Islet of Langerhans (tissue), 1 donor: ENCODE results near the gene TRAF3.
"Not testable (repeated sequence)": the region's sequence is repeated elsewhere in the genome, so short reads cannot be mapped to it uniquely, and the experiment has no call there.

ENCODE experiments used
- FAIRE-seq: peaks from one replicate; lab custom pipeline; 2011; peaks lifted over from hg19 to GRCh38; lab: Jason Lieb, UNC

Gene TRAF3

DNA sequence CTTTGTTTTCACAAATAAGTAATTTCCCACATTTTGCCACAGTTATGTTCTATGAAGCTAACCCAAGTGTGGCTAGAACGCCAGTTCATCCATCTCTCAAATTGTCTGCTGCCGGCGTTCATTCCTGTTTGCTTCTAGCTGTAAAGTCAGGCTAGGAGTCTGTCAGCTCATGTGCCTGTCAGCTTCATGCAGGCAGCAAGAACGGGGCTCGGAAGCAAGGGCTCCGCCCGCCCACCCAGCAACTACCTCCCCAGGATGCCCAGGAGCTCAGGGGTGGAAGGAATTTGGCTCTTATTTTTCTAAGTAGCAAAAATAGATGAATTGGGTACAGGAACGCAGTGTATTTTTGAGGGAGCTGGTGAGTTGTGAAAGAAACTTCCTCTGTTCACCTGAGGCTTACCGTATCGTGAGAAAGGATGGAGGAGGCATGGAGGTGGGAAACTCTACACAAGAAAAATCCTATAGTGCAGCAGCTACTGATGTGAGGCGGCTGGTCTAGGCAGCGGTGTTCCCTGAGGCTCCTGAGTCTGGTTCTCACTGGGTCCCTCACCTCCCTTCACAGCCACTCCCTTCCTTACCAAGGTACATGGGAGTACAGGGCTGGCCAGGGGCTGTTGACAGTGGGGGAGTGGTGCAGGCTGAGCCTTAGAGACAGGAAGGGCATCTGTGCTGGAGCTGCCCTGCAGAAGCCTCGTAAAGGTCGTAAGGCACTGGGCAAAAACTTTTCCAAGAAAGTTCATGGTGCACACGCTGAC, 90.8 kb downstream of the TRAF3 start:
- no peak for FAIRE-seq

DNA sequence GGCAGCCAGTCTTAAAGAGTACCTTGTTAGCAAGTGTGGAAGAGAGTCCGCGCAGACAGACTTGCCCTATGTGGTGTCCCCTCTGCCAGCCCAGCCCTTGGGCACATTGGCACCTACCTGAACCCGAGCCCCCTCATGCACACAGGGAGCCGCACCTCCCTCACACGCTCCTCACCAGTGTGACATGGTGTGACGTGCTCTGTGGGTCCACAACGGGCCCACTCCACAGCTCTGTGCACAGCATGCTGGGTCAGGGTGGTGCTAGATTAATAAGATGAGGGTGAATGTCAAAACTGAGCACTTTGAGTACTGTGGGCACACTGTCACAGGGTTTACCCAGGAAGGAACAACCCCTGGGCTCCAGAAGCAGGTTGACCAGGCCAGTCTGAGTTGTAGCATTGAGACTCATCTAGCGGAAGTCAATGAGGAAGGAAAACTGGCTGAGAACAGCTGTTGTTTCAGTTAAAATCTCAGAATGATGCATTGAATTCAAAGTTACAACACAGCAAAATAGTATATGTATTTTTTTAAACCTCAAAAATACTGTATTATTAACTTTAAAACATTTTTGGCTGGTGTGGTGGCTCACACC, 91.8 kb downstream of the TRAF3 start:
- no peak for FAIRE-seq

DNA sequence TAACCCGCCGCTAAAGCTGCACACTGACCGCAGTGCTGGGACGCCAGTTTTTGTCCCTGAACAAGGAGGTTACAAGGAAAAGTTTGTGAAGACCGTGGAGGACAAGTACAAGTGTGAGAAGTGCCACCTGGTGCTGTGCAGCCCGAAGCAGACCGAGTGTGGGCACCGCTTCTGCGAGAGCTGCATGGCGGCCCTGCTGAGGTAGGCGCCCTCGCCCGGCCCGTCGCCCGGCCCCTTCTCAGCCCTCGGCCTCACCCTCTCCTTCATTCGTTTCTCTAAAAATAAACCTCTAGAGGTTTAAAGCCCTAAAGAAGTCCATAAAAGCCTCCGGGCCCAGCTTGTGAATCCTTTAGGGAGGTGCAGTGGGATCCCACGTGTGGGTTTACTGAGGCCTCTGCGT, 93.0 kb downstream of the TRAF3 start:
- FAIRE-seq: no peak

DNA sequence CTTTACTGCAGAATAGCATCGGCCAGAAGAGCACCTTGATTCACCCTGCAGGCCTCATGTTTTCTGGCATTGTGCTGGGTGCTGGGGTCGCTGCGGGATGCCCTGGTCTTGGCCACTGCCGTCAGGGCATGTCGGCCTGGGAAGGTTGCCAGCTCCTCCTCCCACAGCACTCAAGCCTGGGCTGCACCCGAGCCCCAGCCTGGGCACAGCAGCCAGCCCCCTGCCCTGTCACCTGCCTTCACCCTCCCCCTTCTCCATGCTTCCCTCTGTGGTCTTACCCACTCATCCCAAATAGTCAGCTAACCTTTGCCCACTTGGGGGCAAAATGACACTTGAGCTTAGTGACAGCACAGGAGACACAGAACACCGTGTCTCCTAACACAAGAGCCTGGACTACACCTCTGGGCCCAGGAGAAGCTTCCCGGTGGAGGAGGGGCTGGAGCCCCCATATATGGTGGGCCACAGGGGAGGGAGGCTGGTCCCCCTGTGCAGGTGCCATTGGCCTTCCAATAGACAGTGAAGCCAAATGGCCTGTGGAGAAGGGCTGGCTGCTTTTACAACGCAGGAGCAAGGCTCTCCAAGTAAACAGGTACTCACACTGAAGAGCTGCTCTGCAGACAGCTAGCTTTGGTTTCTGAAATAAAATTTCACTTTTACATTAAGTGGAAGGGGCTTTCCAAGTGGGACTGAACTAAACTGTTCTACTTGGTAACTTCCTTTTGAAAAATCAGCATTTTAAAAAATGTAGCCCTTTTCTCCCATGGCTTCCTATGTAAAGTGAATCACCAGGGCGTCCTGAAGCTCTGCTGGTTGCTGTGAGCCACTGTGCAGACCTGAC, 94.0 kb downstream of the TRAF3 start:
- no peak for FAIRE-seq

DNA sequence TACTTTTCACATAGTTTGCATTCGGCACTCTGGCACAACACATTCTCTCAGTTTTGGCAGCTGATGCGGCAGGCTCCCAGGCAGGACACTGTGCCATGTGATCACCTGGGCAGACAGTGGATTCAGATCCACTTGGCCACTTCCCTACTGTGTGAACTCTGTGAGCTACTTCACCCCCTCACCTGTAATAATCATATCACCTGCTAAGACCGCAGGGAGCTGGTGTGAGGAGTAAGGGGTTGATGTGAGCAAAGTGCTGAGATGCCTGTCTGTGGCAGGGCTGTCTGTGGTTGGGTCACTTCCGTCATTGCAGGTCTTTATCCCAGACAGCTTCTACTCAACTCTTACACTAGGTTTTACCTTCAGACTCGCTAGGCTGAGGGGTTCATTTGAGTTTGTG, 94.8 kb downstream of the TRAF3 start:
- no peak for FAIRE-seq

DNA sequence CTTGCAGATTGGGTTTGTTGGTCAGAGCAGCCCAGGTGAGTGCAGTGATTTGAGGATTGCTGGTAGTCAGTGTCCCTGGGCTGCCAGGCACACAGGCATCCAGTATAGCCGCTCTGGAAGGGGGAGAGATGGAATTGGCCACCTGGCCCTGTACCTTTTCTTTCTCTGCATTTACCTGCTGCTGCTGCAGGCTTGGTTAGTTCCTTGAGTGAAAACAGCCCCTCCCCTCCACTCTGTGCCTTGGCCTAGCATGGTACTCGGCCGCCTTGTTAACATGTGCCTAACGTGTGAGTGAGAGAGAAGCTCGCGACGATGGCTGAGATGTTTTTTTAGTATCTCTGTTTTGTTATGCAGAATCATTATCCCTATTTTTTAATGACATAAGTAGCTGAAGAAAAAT, 95.9 kb downstream of the TRAF3 start:
- FAIRE-seq: no peak

GRCh38 chr14:102873546-102874061, 96.4 kb downstream of the TRAF3 start:
- FAIRE-seq: no peak

GRCh38 chr14:102875652-102876051, 98.4 kb downstream of the TRAF3 start:
- no peak for FAIRE-seq

DNA sequence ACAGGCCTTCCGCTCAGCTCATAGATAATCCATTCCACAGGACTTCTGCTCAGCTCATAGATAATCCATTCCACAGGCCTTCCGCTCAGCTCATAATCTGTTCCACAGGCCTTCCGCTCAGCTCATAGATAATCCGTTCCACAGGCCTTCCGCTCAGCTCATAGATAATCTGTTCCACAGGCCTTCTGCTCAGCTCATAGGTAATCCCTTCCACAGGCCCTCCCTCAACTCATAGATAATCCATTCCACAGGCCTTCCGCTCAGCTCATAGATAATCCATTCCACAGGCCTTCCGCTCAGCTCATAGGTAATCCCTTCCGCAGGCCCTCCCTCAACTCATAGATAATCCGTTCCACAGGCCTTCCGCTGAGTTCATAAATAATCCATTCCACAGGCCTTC, 100.3 kb downstream of the TRAF3 start:
- not testable (repeated sequence) for FAIRE-seq

- no peak for FAIRE-seq
Observed at GRCh38 chr14:102878174-102878969, 101.1 kb downstream of the TRAF3 start.

DNA sequence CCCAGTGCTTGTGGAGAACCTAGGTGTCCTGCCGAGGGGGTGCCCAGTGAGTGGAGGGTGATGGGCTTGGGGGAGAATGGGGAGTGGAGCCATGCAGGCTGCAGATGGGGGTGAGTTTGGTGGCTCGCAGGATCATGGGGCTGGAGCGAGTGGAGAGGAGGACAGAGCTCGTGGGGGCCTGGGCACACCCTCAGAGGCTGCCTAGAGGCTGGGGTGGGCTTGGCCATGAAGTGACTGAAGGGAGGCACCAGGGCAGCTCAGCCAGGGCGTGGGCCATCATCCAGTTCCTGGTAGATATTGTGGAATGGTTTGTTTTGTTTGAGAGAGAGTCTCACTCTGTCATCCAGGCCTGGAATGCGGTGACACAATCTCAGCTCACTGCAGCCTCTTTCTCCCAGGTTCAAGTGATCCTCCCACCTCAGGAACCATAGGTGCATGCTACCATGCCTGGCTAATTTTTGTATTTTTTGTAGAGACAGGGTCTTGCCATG, 101.8 kb downstream of the TRAF3 start:
- FAIRE-seq: no peak

DNA sequence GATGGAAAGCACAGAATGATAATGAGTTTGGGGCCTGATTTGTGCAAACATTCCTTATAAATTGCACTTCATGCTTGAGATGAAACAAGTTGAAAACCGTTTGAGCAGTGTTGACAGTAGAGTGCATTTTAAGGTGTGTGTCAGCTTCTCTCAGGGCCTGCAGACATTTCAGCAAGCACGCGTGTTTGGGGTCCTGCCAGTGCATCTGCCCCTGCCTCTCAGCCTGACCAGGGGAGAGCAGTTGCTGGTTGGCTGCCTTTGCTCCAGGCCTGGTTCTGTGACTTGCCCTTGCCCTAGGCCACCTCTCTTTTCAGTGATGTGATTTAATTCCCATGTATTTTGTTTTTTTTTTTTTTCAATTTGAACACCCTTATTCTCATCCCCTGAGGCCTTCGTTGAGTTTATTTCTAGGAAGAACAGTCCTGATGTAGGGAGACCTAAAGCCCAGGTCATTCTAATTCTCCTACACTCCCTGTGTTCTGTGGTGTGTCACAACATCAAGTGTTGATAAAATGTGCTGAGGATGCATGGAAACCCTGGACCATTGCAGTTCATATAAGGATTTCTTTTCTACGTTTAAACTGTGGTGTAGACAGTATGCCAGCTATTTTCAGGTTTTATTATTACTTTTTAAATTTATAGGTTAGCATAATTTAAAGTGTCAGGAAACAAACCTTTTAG, 105.1 kb downstream of the TRAF3 start:
- FAIRE-seq: no peak

DNA sequence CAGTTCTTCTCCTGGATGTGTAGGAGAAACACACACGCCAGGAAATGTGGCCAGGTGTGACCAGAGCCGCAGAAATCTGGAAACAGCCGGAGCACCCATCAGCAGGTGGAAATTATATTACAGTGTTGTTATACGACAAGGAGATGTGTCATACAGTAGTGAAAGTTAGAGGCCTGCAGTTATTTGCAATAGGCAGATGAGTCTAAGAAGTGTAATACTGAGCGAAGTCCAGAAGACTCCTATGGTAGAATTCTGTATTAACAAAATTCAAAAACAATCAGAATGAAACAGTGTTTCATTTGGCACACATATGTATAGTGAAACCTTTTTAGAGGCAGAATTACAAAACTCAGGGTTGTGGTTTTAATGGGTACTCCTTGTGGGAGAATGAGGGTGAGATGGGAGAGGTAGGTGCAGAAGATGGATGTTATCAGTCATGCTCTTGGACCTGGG, 105.9 kb downstream of the TRAF3 start:
- FAIRE-seq: no peak

DNA sequence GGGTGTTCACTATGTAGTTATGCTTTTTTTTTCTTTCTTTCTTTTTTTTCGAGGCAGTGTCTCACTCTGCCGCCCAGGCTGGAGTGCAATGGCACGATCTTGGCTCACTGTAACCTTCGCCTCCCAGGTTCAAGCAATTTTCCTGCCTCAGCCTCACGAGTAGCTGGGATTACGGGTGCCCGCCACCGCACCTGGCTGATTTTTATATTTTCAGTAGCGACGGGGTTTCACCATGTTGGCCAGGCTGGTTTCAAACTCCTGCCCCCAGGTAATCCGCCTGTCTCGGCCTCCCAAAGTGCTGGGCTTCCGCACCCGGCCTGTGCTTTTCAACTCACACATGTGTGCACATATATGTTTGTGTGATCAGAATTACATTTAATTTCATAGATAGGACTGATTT, 106.3 kb downstream of the TRAF3 start:
- FAIRE-seq: no peak

- no peak for FAIRE-seq
Observed at GRCh38 chr14:102885737-102886447, 108.6 kb downstream of the TRAF3 start.

DNA sequence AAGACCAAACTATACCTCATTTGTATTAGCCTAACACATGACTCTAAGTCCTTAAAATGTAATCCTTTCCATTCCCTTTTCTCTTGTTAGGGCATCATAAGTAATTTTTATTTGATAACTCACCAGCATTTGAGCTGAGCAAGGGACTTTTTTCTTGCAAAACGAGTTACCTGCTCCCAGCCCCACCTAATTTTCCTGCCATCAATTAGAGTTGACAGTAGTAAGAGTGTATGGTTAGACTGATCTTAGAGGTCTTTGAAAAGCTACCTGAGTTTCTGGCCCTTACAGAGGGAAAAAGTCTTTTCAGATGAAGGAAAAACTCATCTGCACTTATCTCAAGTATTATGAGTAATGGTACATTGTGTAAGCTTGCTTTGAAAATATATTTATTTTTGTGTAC, 111.5 kb downstream of the TRAF3 start:
- no peak for FAIRE-seq

DNA sequence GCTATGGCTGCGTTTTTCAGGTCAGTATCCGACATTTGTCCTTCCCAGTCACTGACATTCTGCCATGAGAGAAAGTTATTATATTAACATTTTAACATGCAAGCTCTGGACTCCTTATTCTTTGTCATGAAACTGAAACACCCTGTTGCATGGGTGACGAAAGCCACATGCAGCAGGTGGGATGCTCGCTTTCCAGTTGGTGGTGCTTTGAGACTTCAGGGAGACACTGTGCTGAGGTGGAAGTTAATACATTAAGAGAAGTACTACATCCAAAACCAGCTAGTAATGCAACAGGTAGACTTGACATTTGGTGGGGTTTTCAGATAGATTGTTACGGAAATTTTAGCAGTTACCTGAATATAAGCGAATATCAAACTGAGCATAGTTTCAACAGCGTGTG, 112.4 kb downstream of the TRAF3 start:
- FAIRE-seq: no peak

DNA sequence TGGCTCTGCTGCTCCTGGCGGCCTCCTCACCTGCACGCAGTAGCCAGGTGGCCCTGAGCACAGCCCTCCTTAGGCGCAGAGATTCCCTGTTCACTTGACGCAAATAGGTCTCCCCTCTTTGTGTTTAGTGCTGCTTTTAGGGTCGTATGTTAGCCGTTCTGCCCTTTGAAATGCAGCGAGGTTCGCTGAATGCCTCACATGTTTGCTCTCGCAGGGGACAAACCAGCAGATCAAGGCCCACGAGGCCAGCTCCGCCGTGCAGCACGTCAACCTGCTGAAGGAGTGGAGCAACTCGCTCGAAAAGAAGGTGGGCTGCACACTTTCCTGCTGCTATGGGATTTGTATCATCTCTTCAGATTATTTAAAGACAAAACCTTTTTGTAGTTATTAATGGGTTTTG, 113.9 kb downstream of the TRAF3 start:
- FAIRE-seq: no peak

DNA sequence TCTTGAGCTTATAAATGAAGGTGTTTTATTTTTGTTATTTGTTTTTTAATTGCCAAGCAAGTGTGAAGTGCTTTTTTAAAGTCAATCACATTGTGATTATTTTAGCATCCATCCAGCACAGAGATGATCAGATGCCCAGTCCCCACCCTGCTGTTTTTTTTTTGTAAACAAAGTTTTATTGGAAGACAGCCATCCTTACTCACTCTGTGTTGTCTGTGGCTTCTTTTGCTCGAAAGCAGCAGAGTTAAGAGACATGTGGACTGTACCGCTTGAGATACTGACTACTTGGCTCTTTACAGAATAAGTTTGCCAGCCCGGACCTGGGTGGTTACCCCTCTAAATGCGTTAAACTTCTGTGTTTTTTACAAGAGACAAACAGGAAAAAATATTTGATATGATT, 114.3 kb downstream of the TRAF3 start:
- FAIRE-seq: no peak

DNA sequence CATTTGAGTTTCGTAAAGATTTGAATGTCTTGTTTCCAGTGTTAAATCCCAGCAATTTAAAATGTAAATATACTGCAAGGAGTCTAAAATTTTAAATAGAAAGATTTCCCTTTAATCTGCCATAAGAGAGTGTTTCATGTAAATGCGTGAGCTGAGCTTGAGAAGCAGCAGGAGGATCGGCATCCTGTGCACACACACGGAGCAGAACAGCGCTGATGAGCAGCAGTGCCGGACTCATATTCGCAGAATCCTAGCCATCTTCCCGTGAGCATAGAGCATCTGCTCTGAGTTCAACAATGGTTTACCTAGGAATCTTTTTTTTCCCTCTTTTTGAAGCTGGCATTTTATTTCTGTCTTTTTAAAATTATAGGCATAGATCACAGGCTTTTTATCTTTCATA, 115.4 kb downstream of the TRAF3 start:
- no peak for FAIRE-seq

- no peak for FAIRE-seq
Observed at GRCh38 chr14:102893452-102893851, 116.2 kb downstream of the TRAF3 start.
